ENCODE data around the gene DDX21. TPM values are rescaled to one million over a fixed set of nuclear protein-coding genes. Genes with fewer than 3 reads are reported as not detected.

DDX21 gene
- total and polyA plus RNA-seq, 9 of the 15 experiments (the other 6 are each of a cell fraction or from before 2014, with no cell fraction given) = 143 to 365 (median 281) TPM

DNA sequence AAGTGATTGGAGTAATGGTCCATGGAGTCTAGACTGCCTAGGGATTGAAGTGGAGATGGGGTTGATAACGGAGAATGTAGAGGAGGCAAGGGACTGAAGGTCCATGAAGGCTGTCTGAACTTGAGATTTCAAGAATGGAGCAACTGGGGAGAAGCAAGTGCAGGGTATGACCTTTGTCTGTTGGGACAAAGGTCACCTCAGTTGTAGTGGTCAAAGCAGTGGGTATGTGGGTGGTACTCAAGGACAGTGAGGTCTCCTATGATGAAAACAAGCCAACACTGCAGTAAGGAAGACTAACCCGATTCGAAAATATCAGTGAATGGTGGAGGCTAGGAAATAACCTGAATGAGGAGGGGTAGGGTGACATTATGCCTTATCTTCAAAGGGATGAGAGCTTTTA, 5.4 kb upstream of the DDX21 start:
- ATAC-seq (no peak), FAIRE-seq (no peak), DNase-seq (ENCODE audit: extremely low read depth in 1 of 4, low spot score in 3 of 4) (no peak)
- Histone ChIP-seq H3K4me2 (ENCODE audit: insufficient read depth, low read length) (no peak overlapping the region), H3K9ac (ENCODE audit: insufficient read depth in 1 of 2, low read depth in 2 of 2, low read length in 2 of 2) (no peak overlapping the region), H3K9me3 (replicated peaks; ENCODE audit: control insufficient read depth, insufficient read depth, low read depth, low read length) (no peaks in the 10 kb centered on the region), H3K36me3 (ENCODE audit: control insufficient read depth, insufficient read depth, low read length) (peaks cover 44% of the 10 kb centered on the region), H3K4me1 (replicated peaks in 1 of 2; ENCODE audit: control insufficient read depth in 2 of 2, insufficient read depth in 2 of 2, low read length in 2 of 2) (peaks cover 6 to 7% of the 10 kb centered on the region in 2 experiments; a peak in 3 of 5 replicates), H4K20me1 (replicated peaks; ENCODE audit: control insufficient read depth, insufficient read depth, low read length) (no peaks in the 10 kb centered on the region), H2AFZ (ENCODE audit: low read depth, low read length) (no peak overlapping the region), H3K79me2 (ENCODE audit: control insufficient read depth, insufficient read depth, low read length) (peaks cover 13% of the 10 kb centered on the region; the same call in 2 of the 3 replicates), H3K27ac (ENCODE audit: extremely low read depth, low read depth, low read length) (no peak overlapping the region), H3K4me3 (no peak overlapping the region), H3K27me3 (ENCODE audit: control insufficient read depth in 2 of 2, insufficient read depth in 2 of 2, low read length in 2 of 2) (no peaks in the 10 kb centered on the region), H3K9me1 (ENCODE audit: control insufficient read depth, insufficient read depth, low read length) (no peaks in the 10 kb centered on the region)
- no TSS peak for BruUV-seq (replicated peaks)
- ChIA-PET CTCF (ENCODE audit: low intra/inter-chr PET ratio) (interaction anchor here (0.7 kb wide), 1 partner anchor 1947 kb away, joined by 6 read pairs; no protein-coding TSS in a partner anchor), POLR2A (interaction anchor here (0.6 to 1.7 kb wide), 3 partner anchors 9 to 384 kb away, joined by 4 to 14 read pairs (median 7); no protein-coding TSS in a partner anchor)
- 61% methylated on average over 3 of the region's 3 CpGs for WGBS (ENCODE audit: insufficient coverage, low coverage, missing lambda C conversion rate)
- in situ Hi-C loops (cut with MboI) (no loop called here), intact Hi-C loops (cut with micrococcal nuclease) (no loop called here)
- no peak for TF ChIP-seq ETV1 (tag; conservative IDR thresholded peaks at IDR 0.05; ENCODE audit: low read depth)
- TF ChIP-seq, protein P1, sequence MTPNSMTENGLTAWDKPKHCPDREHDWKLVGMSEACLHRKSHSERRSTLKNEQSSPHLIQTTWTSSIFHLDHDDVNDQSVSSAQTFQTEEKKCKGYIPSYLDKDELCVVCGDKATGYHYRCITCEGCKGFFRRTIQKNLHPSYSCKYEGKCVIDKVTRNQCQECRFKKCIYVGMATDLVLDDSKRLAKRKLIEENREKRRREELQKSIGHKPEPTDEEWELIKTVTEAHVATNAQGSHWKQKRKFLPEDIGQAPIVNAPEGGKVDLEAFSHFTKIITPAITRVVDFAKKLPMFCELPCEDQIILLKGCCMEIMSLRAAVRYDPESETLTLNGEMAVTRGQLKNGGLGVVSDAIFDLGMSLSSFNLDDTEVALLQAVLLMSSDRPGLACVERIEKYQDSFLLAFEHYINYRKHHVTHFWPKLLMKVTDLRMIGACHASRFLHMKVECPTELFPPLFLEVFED (CRISPR knock-in tag; conservative IDR thresholded peaks at IDR 0.05) = 0 out of 2 replicates have a peak, but pooled peaks have one; percentile 15
- peak; percentile 94 for TF ChIP-seq ESRRA (IDR thresholded peaks at IDR 0.05; ENCODE audit: borderline replicate concordance, low read depth)
- no peak for TF ChIP-seq HNRNPH1 (optimal IDR thresholded peaks at IDR 0.05; ENCODE audit: low read depth, low read length)
- TF ChIP-seq KAT7 (CRISPR knock-in tag; IDR thresholded peaks at IDR 0.05; ENCODE audit: borderline replicate concordance) = no peak
- no peak for TF ChIP-seq HDAC1 (IDR thresholded peaks at IDR 0.05)
- TF ChIP-seq ZBTB8A (IDR thresholded peaks at IDR 0.05; ENCODE audit: partially characterized antibody) = no peak
- TF ChIP-seq BHLHE40 (IDR thresholded peaks at IDR 0.05; ENCODE audit: low read length) = no peak
- no peak for TF ChIP-seq SPI1 (IDR thresholded peaks at IDR 0.05; ENCODE audit: borderline replicate concordance, low read depth, low read length)
- TF ChIP-seq FOSL1 (tag; conservative IDR thresholded peaks at IDR 0.05) = no peak
- 0 out of 2 replicates have a peak, but pooled peaks have one; percentile 29 for TF ChIP-seq SUPT5H (IDR thresholded peaks at IDR 0.05)
- no peak for TF ChIP-seq CREBBP (IDR thresholded peaks at IDR 0.05; ENCODE audit: low read depth, low read length)
- no peak for TF ChIP-seq ZNF165 (CRISPR knock-in tag; IDR thresholded peaks at IDR 0.05; ENCODE audit: borderline replicate concordance)
- TF ChIP-seq MCM5 (IDR thresholded peaks at IDR 0.05; ENCODE audit: low read depth) = no peak
- TF ChIP-seq POLR2A (conservative IDR thresholded peaks at IDR 0.05) = 0 out of 2 replicates have a peak, but pooled peaks have one; percentile 22
- no peak for TF ChIP-seq ZNF212 (CRISPR knock-in tag; IDR thresholded peaks at IDR 0.05)
- no peak for TF ChIP-seq FOXK1 (CRISPR knock-in tag; IDR thresholded peaks at IDR 0.05; ENCODE audit: borderline replicate concordance)
- no peak for TF ChIP-seq SMAD4 (CRISPR knock-in tag; conservative IDR thresholded peaks at IDR 0.05)
- no peak for TF ChIP-seq CREB1 (IDR thresholded peaks at IDR 0.05)
- 0 out of 2 replicates have a peak, but pooled peaks have one; percentile 17 for TF ChIP-seq CREB1 (CRISPR knock-in tag; IDR thresholded peaks at IDR 0.05)
- no peak for TF ChIP-seq GABPA (tag; conservative IDR thresholded peaks at IDR 0.05; ENCODE audit: low read depth)
- no peak for TF ChIP-seq PURB (CRISPR knock-in tag; IDR thresholded peaks at IDR 0.05; ENCODE audit: low read depth)
- no peak for TF ChIP-seq ZKSCAN8 (CRISPR knock-in tag; IDR thresholded peaks at IDR 0.05)
- no peak for TF ChIP-seq BRCA1 (IDR thresholded peaks at IDR 0.05)
- TF ChIP-seq BRCA1 (CRISPR knock-in tag; IDR thresholded peaks at IDR 0.05) = no peak
- TF ChIP-seq SRSF7 (optimal IDR thresholded peaks at IDR 0.05; ENCODE audit: low read depth, low read length) = no peak
- TF ChIP-seq ATF1 (CRISPR knock-in tag; IDR thresholded peaks at IDR 0.05) = no peak
- TF ChIP-seq ATF1 (tag; IDR thresholded peaks at IDR 0.05) = no peak

Measured in K562 (cell line).